Measurements from ENCODE around the gene DEFB125.
"Not testable (repeated sequence)": the region's sequence is repeated elsewhere in the genome, so short reads cannot be mapped to it uniquely, and the experiment has no call there.

The DEFB125 gene, protein sequence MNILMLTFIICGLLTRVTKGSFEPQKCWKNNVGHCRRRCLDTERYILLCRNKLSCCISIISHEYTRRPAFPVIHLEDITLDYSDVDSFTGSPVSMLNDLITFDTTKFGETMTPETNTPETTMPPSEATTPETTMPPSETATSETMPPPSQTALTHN

GRCh38 chr20:87401-87800 is at the start of gene DEFB125:
Gene DEFB125 (plus strand): TSS chr20:87672. CDS start chr20:87710, 38 bp downstream.
- DNase-seq (ENCODE audit: low read depth in 3 of 3), result no peak

DNA sequence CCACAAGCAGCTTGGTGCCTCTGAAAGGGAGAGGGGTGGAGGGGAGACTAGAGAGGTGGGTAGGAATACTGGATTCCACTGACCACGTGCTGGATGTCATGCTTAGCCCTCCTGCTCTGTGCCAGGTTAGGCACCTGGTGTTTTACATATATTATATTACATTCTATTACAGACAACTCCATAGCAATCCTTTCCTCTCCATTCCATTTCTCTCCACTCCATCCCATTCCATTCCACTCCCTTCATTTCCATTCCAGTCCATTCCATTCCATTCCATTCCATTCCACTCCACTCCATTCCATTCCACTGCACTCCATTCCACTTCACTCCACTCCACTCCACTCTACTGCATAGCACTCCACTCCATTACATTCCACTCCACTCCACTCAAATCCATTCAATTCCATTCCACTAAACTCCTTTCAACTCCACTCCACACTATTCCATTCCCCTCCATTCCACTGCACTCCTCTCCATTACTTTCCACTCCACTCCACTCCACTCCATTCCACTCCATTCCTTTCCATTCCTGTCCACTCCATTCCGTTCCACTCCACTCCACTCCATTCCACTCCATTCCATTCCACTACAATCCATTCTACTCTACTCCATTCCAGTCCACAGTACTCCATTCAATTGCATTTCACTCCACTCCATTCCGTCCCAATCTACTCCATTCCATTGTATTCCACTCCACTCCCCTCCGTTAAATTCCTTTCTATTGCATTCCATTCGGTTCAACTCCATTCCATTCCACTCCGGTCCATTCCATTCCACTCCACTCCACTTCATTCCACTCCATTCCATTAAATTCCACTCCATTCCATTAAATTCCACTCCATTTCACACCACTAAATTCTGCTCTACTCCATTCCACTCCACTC is 27.2 kb upstream of the DEFB125 start:
- no peak for DNase-seq (ENCODE audit: low read depth in 3 of 3)

- DNase-seq (ENCODE audit: low read depth in 3 of 3), result no peak
These were observed 26.2 kb upstream of the DEFB125 start for GRCh38 chr20:61230-61629.

DNA sequence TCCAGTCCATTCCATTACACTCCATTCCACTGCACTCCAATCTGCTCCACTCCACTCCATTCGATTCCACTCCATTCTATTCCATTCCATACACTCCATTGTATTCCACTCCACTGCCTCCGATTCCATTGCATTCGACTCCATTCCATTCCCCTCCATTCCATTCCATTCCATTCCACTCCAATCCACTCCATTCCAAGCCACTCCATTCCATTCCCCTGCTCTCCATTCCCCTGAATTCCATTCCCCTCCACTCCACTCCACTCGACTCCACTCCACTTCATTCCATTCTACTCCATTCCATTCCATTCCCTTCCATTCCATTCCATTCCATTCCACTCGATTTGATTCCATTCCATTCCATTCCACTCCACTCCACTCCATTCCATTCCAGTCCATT is 25.7 kb upstream of the DEFB125 start:
- no peak for DNase-seq (ENCODE audit: low read depth in 3 of 3)

GRCh38 chr20:62487-62886 is 25.0 kb upstream of the DEFB125 start:
- no peak for DNase-seq (ENCODE audit: low read depth in 3 of 3)

DNA sequence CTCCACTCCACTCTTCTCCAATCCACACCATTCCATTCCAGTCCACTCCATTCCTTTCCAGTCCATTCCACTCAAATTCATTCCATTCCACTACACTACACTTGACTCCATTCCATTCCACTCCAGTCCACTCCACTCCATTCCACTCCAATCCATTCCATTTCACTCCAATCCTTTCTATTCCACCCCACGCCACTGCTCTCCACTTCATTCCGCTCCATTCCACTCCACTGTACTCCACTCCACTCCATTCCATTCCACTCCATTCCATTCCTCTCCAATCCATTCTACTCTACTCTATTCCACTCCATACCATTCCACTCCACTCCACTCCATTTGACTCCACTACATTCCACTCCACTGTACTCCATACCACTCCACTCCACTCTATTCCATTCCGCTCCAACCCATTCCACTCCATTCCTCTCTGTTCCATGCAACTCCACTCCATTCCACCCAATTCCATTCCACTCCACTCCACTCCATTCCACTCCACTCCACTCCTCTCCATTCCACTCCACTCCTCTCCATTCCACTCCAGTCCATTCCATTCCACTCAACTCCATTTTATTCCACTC is 23.4 kb upstream of the DEFB125 start:
- no peak for DNase-seq (ENCODE audit: low read depth in 3 of 3)

- DNase-seq (ENCODE audit: low read depth in 3 of 3), result no peak
These were observed 22.6 kb upstream of the DEFB125 start for GRCh38 chr20:64766-65322.

DNA sequence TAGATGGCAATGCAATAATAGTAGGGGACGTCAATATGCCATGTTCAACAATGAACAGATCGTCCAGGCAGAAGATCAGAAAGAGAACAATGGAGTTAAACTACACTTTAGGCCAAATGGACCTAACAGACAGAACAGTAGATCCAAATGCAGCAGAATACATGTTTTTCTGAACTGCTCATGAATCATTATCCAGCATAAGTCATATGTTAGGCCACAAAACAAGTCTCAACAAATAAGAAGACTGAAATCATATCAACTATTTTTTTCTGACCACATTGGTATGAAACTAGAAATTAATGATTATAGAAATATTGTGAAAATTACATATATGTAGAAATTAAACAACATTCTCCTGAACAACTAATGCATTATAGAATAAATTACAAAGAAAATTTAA is 10.2 kb upstream of the DEFB125 start:
- no peak for DNase-seq (ENCODE audit: low read depth in 3 of 3)

DNA sequence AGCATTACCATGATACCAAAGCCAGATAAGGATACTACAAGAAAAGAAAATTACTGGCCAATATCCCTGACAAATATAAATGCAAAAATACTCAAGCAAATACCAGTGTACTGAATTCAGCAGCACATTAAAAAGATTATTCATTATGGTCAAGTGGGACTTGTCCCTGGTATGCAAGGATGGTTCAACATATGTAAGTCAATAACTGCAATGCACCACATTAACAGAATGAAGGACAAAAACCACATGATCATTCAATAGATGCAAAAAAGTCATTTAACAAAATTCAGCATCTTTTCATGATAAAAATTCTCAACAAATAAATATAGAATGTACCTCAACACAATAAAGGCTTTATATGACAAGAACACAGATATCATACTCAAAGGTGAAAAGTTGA is 9.1 kb upstream of the DEFB125 start:
- DNase-seq (ENCODE audit: low read depth in 3 of 3), result no peak

DNA sequence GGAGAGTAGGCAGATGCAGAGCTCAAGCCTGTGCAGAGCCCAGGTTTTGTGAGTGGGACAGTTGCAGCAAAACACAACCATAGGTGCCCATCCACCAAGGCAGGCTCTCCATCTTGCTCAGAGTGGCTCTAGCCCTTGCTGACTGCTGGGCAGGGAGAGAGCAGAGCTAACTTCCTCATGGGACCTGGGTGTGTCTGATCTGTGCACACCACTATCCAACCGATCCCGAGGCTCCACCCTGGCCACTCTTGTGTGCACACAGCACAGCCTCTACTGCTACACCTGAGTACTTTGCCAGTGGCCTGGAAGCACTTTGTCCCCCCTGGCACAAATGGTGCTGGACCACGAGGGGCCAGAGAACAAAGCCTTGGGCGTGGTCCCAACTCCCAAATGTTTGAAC is 7.9 kb upstream of the DEFB125 start:
- DNase-seq (ENCODE audit: low read depth in 3 of 3), result no peak

DNA sequence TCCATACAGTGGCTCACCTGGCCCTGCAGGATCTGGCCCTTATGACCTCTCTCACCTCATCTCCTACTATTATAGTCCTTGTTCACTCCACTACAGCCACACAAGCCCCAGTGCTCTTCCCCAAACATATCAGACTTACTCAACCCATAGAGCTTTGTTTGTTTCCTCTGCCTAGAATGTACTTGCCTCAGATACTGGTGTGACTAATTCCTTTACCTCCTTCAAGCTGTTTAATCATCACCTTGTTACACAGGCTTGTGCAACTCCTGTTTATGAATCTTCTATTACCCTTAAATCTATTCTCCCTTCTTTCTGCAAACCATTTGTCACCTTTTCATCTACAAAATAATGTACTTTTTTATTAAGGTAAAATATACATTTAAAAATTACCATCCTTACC is 3.2 kb downstream of the DEFB125 start:
- no peak for DNase-seq (ENCODE audit: low read depth in 3 of 3)

DNA sequence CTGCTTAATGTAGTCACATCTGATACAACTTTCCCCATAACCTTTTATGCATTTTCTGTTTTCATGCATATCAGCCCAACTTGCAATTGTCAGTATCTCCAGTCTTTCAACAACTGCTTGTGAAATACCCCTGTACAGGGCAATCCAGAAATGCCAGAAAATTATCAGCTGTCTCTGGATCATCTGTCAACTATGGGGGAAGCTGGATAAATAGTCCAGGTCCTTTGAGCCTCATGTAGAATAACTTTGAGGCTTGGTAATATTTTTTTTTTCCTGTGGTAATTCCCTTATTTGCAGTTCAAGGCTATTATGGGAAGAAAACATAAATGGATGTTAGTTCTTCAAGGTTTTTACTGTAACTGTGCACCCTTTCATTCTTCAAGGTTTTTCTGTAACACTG is 6.2 kb downstream of the DEFB125 start:
- DNase-seq (ENCODE audit: low read depth in 3 of 3), result no peak

GRCh38 chr20:95215-95614 is 7.7 kb downstream of the DEFB125 start:
- DNase-seq (ENCODE audit: low read depth in 3 of 3), result no peak

DNA sequence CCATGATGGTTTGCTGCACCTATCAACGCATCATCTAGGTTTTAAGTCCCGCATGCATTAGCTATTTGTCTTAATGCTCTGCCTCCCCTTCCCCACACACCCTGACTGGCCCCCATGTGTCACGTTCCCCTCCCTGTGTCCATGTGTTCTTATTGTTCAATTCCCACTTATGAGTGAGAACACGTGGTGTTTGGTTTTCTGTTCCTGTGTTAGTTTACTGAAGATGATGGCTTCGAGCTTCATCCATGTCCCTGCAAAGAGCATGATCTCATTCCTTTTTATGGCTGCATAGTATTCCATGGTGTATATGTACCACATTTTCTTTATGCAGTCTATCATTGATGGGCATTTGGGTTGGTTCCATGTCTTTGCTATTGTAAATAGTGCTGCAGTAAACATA is 10.2 kb downstream of the DEFB125 start:
- not testable (repeated sequence) for DNase-seq (ENCODE audit: low read depth in 3 of 3)

GRCh38 chr20:101975-102374 is 14.5 kb downstream of the DEFB125 start:
- DNase-seq (ENCODE audit: low read depth in 3 of 3), result no peak

DNA sequence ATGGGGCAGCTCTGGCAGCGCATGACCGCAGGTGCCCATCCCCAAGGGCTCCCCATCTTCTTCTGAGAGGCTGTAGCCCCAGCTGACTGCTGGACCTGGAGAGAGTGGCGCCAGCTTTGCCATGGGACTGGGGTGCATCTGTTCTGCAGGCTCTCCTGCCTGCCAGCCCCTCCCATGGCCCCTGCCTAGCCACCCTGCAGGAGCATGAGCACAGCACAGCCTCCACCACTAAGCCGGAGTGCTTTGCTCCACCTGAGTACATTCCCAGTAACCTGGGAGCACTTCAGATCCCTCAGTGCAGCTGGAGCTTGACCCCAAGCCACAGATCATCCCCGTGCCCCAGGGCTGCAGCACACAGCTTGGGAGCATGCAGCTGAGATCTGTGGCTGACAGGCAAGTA is 16.0 kb downstream of the DEFB125 start:
- DNase-seq (ENCODE audit: low read depth in 3 of 3), result no peak

- DNase-seq (ENCODE audit: low read depth in 3 of 3), result no peak
These were observed 24.9 kb downstream of the DEFB125 start for GRCh38 chr20:112396-112795.

DNA sequence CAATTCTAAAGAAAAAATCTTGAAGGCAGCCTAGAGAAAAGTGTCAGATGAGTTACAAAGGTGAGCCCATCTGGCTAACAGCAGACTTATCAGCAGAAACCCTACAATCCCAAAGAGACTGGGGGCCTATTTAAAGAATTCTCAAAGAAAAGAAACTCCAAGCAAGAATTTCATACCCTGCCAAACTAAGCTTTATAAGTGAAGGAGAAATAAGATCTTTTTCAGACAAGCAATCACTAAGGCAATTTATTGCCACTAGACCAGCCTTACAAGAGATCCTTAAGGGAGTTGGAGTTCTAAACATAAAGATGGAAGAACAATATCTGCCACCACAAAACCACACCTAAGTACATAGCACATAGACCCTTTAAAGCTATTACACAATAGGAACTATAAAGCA is 30.0 kb downstream of the DEFB125 start:
- DNase-seq (ENCODE audit: low read depth in 3 of 3), result no peak

- DNase-seq (ENCODE audit: low read depth in 3 of 3), result not testable (repeated sequence)
These were observed 42.4 kb downstream of the DEFB125 start for GRCh38 chr20:129786-130323.

DNA sequence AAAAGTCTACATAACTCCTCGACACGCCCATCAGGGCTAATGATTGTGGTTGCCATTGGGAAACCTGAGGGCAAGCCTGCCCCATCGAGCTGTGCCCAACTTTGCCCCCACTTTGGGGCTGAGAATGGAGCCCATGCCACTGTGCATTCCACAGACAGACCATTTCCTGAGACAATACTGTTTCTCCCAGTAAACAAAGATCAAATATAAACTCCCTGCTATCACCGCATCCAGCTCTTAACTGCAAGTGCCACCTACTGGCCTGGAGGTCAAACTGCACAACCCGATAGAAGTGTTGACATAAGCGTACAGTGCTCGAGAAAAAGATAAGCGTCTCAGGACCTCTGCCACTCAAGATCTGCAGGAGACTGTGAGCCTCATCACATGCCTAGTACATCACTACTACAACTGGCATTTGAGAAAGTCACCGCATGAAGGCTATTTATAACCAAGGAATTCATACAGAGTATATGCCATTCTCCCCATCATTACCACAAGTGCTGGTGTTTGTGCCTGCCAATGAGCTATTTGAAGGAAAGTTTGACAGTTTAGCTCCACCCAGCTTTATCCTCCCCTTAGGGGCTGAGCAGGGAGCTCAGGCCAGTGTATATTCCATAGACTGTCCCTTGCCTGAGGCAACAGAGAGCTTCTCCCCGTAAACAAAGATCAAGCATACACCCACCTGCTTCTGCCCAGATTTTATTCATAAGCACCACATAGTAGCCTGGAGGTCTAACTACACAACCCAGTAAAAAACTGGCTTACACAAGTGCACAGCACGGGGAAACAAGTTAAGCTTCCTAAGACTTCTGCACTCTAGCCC is 50.4 kb downstream of the DEFB125 start:
- peak in 1 of 3 donors; percentile 3 for DNase-seq (ENCODE audit: low read depth in 3 of 3)

GRCh38 chr20:142290-142689 is 54.8 kb downstream of the DEFB125 start, which contains the start of gene DEFB126:
Gene DEFB126 (plus strand): TSS chr20:142590. CDS start chr20:142629, 39 bp downstream.
- DNase-seq (ENCODE audit: low read depth in 3 of 3), result no peak
